ENCODE measurements around the gene METTL2B.
"Not testable (repeated sequence)": the region's sequence is repeated elsewhere in the genome, so short reads cannot be mapped to it uniquely, and the experiment has no call there.

Gene METTL2B

GRCh38 chr7:128530855-128531104, 54.2 kb downstream of the METTL2B start:
- no peak for DNase-seq (ENCODE audit: low read depth)
- peak overlapping the region; percentile 53 for H3K4me3 ChIP-seq (ENCODE audit: control insufficient read depth, low read depth, low read length)
- TF ChIP-seq, protein P1, sequence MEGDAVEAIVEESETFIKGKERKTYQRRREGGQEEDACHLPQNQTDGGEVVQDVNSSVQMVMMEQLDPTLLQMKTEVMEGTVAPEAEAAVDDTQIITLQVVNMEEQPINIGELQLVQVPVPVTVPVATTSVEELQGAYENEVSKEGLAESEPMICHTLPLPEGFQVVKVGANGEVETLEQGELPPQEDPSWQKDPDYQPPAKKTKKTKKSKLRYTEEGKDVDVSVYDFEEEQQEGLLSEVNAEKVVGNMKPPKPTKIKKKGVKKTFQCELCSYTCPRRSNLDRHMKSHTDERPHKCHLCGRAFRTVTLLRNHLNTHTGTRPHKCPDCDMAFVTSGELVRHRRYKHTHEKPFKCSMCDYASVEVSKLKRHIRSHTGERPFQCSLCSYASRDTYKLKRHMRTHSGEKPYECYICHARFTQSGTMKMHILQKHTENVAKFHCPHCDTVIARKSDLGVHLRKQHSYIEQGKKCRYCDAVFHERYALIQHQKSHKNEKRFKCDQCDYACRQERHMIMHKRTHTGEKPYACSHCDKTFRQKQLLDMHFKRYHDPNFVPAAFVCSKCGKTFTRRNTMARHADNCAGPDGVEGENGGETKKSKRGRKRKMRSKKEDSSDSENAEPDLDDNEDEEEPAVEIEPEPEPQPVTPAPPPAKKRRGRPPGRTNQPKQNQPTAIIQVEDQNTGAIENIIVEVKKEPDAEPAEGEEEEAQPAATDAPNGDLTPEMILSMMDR (conservative IDR thresholded peaks at IDR 0.05; ENCODE audit: control insufficient read depth, insufficient read depth, low read depth, low read length): no peak

DNA sequence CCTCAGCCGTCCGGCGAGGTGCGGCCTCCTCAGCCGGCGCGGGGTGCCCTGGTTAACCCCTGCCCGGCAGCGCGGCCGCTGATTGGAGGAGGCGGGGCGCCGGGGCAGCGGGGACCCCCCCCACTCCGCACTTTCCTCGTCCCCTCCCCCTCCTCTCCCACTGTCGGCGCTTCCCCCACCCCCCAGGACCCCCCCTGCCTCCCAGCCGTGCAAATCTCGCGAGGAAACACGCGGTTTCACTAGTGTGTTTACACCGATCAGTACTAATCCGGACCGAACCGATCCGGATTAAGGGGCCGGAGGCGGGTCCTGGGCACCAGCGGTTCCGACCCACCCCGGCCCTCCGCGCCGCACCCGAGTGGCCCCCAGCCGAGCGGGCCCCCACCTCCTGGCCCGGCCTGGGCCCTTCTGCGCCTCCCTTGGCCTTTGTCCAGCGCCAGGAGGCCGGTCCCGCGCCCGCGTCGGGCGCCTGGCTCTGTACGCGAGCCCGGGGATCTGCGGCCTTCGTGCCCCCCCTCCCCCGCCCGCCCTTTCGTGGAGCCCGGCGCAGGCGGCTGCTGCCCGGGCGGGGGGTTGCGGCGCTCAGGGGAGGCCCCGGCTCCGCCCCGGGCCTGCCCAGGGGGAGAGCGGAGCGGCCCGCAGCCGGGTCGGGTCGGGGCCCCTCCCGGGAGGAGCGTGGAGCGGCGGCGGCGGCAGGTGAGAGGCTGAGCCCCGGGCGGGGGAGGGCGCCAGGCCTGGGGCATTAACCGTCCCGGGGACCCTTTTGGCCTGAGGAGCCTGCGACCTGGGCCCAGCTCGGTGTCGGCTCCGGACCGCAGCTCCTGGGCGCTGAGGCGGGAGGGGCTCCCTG, 54.8 kb downstream of the METTL2B start:
- H3K4me3 ChIP-seq (ENCODE audit: control insufficient read depth, low read depth, low read length): peak overlapping the region; percentile 83
- peak; percentile 78 for DNase-seq (ENCODE audit: low read depth)

DNA sequence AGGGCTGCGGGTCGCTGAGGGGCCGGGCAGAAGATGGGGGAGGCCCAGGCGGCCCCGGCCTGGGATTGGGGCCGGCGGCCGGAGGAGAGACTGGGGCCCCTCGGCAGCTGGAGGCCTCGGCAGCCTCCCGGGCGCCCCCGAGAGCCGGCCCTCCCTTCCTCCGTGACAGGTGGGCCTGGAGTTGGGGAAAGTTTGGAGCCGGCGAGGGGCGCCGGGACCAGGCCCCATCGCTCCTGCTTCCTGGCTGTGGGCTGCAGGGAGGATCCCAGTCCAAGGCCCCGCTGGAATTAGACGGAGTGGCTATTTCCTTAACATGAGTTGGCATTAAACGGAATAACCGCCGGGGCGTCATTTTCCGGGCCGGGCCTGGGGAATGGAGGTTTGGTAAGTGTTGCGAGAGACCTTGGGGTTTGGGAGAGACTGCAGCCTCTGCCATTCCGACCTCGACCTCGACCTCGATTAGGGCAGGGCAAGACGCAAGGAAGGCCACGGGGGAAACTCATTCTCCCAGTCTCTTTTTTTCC, 55.5 kb downstream of the METTL2B start:
- peak overlapping the region; percentile 83 for H3K4me3 ChIP-seq (ENCODE audit: control insufficient read depth, low read depth, low read length)
- DNase-seq (ENCODE audit: low read depth): peak; percentile 14

DNA sequence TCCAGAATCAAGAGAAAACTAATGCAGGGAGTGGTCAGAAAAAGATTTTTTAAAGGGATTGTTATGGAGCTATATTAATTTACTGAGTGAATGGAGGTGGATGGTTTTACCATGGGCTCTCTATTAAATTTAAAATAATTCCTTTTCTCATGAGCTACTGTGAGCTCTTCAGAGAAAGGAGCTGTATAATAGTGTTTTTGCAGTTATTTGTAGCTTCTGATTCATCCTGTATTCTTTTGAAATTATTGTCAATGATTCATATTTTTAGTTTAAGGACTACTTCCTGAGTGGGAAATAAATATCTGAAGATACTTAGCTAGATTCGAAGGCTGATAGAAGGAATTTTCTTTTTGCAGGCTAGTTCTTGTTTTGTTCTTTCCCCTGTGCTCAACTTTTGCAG, 56.4 kb downstream of the METTL2B start:
- DNase-seq (ENCODE audit: low read depth): peak; percentile 24
- peak overlapping the region; percentile 83 for H3K4me3 ChIP-seq (ENCODE audit: control insufficient read depth, low read depth, low read length)

- not testable (repeated sequence) for H3K4me3 ChIP-seq (ENCODE audit: control insufficient read depth, low read depth, low read length)
- TF ChIP-seq, protein P1 (conservative IDR thresholded peaks at IDR 0.05; ENCODE audit: control insufficient read depth, insufficient read depth, low read depth, low read length): peak; percentile 27
- peak; percentile 21 for DNase-seq (ENCODE audit: low read depth)
These were observed 60.9 kb downstream of the METTL2B start for GRCh38 chr7:128537410-128537809.

GRCh38 chr7:128542530-128542929, 66.0 kb downstream of the METTL2B start:
- DNase-seq (ENCODE audit: low read depth): not testable (repeated sequence)

DNA sequence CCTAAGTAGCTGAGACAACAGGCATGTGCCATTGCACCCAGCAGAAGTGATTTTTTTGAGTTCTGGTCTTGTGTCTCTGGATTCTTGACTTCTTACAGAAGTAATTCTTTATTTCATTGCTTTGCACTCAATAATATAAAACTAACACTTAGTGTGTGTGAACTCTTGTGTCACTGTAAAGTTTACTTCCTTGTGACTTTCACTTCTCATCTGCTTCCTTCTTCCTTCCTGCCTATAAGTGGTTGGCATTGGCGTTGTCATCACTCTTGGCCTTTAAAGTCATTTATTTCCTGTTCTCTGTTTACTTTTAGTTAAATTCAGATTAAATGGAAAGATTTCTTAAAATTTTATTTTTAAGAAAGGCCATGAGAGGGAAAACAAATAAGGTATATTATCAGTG, 66.8 kb downstream of the METTL2B start:
- not testable (repeated sequence) for DNase-seq (ENCODE audit: low read depth)

More at GRCh38 chr7:128542530-128542929, 66.0 kb downstream of the METTL2B start:
- not testable (repeated sequence) for H3K4me3 ChIP-seq (ENCODE audit: control insufficient read depth, low read depth, low read length)

GRCh38 chr7:128546319-128546851, 69.8 kb downstream of the METTL2B start:
- not testable (repeated sequence) for DNase-seq (ENCODE audit: low read depth); H3K4me3 ChIP-seq (ENCODE audit: control insufficient read depth, low read depth, low read length)

More for the DNA sequence above, 66.8 kb downstream of the METTL2B start:
- not testable (repeated sequence) for H3K4me3 ChIP-seq (ENCODE audit: control insufficient read depth, low read depth, low read length)

- no peak for DNase-seq (ENCODE audit: low read depth)
- H3K4me3 ChIP-seq (ENCODE audit: control insufficient read depth, low read depth, low read length): no peak overlapping the region
- TF ChIP-seq, protein P1 (conservative IDR thresholded peaks at IDR 0.05; ENCODE audit: control insufficient read depth, insufficient read depth, low read depth, low read length): no peak
These were observed 74.4 kb downstream of the METTL2B start for GRCh38 chr7:128550920-128551319.

DNA sequence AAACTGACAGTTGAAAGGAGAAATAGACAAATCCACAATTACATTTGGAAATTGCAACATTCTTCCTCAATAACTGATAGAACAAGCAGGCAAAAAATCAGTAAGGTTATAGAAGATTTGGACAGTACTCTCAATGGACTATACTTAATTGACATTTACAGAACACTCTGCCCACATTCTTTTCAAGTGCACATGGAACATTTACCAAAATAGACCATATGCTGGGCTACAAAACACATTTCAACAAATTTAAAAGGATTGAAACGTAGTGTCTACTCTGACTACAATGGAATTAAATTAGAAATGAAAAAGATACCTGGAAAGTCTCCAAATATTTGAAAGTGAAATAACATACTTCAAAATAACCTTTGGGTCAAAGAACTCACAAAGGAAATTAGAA, 77.8 kb downstream of the METTL2B start:
- not testable (repeated sequence) for H3K4me3 ChIP-seq (ENCODE audit: control insufficient read depth, low read depth, low read length); DNase-seq (ENCODE audit: low read depth)
